GM18867 (cell line): ENCODE data around the gene TCF3.
A peak's percentile ranks its signal among the peaks of the same experiment; 100 is the strongest.
"Not testable (repeated sequence)": the region's sequence is repeated elsewhere in the genome, so short reads cannot be mapped to it uniquely, and the experiment has no call there.

Experiments
- ATAC-seq: cut with Tn5 transposase; IDR thresholded peaks from one replicate; pipeline ENCODE4 v1.9.1; 2021; ENCODE audit warnings: mild to moderate bottlenecking, moderate library complexity; ENCODE audit not compliant: unreplicated experiment

TCF3 gene

GRCh38 chr19:1652471-1653299, at the start of gene TCF3:
Gene TCF3 (minus strand): TSS chr19:1652615. CDS start chr19:1650248, 2,367 bp downstream.
- peak; percentile 66 for ATAC-seq

GRCh38 chr19:1700733-1701663, 48.6 kb upstream of the TCF3 start:
- ATAC-seq, result no peak

GRCh38 chr19:1699998-1700732, 47.8 kb upstream of the TCF3 start:
- no peak for ATAC-seq

- ATAC-seq, result no peak
These were observed 47.0 kb upstream of the TCF3 start for GRCh38 chr19:1699386-1699785.

GRCh38 chr19:1698636-1699035, 46.2 kb upstream of the TCF3 start:
- no peak for ATAC-seq

GRCh38 chr19:1695481-1695880, 43.1 kb upstream of the TCF3 start:
- not testable (repeated sequence) for ATAC-seq

- ATAC-seq, result no peak
These were observed 39.3 kb upstream of the TCF3 start for GRCh38 chr19:1691589-1692290.

- ATAC-seq, result no peak
These were observed 38.4 kb upstream of the TCF3 start for GRCh38 chr19:1690699-1691307.

GRCh38 chr19:1685785-1686184, 33.4 kb upstream of the TCF3 start:
- not testable (repeated sequence) for ATAC-seq

- ATAC-seq, result no peak
These were observed 32.6 kb upstream of the TCF3 start for GRCh38 chr19:1685046-1685445.

GRCh38 chr19:1684573-1684912, 32.1 kb upstream of the TCF3 start:
- ATAC-seq, result no peak

- no peak for ATAC-seq
These were observed 31.6 kb upstream of the TCF3 start for GRCh38 chr19:1683869-1684572.

- no peak for ATAC-seq
These were observed 28.6 kb upstream of the TCF3 start for GRCh38 chr19:1680976-1681375.

- ATAC-seq, result no peak
These were observed 25.7 kb upstream of the TCF3 start for GRCh38 chr19:1678073-1678472.

GRCh38 chr19:1676351-1677266, 24.2 kb upstream of the TCF3 start:
- no peak for ATAC-seq

GRCh38 chr19:1675633-1676350, 23.4 kb upstream of the TCF3 start:
- no peak for ATAC-seq

GRCh38 chr19:1674293-1674679, 21.9 kb upstream of the TCF3 start:
- no peak for ATAC-seq
